Activated CD8-positive, alpha-beta T cell treated with anti-CD3 and anti-CD28 coated beads for 36 hours (primary cell): ENCODE results near the gene KLHL42. TPM values are rescaled to one million over a fixed set of nuclear protein-coding genes. Genes with fewer than 3 reads are reported as not detected.
A peak's percentile ranks its signal among the peaks of the same experiment; 100 is the strongest.

Experiments
- ATAC-seq: fragments of 200-7000 bp; cut with Tn5 transposase; one replicate; pipeline ENCODE4 v1.10.0; 2021; ENCODE audit warnings: mild to moderate bottlenecking, moderate library complexity
- CTCF ChIA-PET: fragments of 350-600 bp; sonication (Branson Sonifier 250); formaldehyde crosslinking; loops from one replicate; lab custom pipeline; 2021; ENCODE audit warnings: antibody characterized with exemption; lab: Charles Lee
- POLR2A ChIA-PET: fragments of 350-600 bp; sonication (Branson Sonifier 250); formaldehyde crosslinking; loops from one replicate; lab custom pipeline; 2021; ENCODE audit warnings: antibody characterized with exemption; lab: Charles Lee
- DNase-seq: peaks from one replicate; pipeline ENCODE4 v3.0.0-alpha.2; 2020
- H3K27ac Mint-ChIP-seq: one replicate; pipeline ENCODE4 v1.8.0; 2021; ENCODE audit warnings: mild to moderate bottlenecking, mixed read lengths
- H3K27me3 Mint-ChIP-seq: one replicate; pipeline ENCODE4 v1.8.0; 2021; ENCODE audit warnings: mixed read lengths
- H3K36me3 Mint-ChIP-seq: one replicate; pipeline ENCODE4 v1.8.0; 2021; ENCODE audit warnings: low read depth, mixed read lengths
- H3K4me1 Mint-ChIP-seq: one replicate; pipeline ENCODE4 v1.8.0; 2021; ENCODE audit warnings: low read depth, mixed read lengths
- H3K4me3 Mint-ChIP-seq: one replicate; pipeline ENCODE4 v1.8.0; 2021; ENCODE audit warnings: mild to moderate bottlenecking, moderate library complexity, mixed read lengths
- H3K9me3 Mint-ChIP-seq: one replicate; pipeline ENCODE4 v1.8.0; 2021; ENCODE audit warnings: mixed read lengths
- intact Hi-C: fragments of 100-400 bp; cut with micrococcal nuclease; formaldehyde crosslinking; loops from one replicate; pipeline ENCODE4 v1.10.0; 2022
- total RNA-seq, 2 experiments: library from RNA; stranded (reverse); gene quantifications; one replicate each; pipeline ENCODE4 v1.2.3, GENCODE V29; 2021
- TF ChIP-seq, protein P1 (sequence below): fragments of 200-600 bp; IDR thresholded peaks from one replicate; pipeline ENCODE4 v1.8.0; 2022; ENCODE audit warnings: antibody characterized with exemption, mild to moderate bottlenecking

The KLHL42 gene
- total RNA-seq, 2 experiments from 2014 or later: 10.2 to 11.3 TPM

DNA sequence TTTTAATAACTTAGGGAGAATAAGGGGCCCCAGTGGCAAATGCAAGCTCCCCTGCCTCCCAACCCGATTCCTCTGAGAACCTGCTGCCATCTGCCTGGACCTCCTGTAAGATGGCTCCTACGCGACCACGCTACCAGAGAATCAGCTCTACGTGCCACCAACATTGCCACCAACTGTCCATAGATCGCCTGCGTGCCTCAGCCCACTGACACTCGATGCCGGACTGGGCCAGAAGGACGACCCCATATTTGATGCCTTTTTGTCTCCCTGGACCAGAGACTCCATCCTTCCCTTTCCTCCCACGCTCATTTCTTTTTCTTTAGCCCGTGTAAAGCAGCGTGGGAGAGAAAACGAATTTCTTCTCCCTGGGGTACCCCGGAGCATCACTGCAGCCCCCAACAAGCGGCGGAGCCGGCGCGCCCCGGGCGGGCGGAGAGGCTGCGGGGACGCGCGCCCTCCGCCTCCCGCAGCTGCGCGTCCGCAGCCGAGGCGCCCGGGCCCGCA, 565 bp upstream of the KLHL42 start:
- ChIA-PET POLR2A (interaction anchor here (1.1 to 2.9 kb wide), 8 partner anchors 10 to 85 kb away, joined by 3 to 19 read pairs (median 6); no protein-coding TSS in a partner anchor), CTCF (interaction anchor here (0.5 to 2.3 kb wide), 9 partner anchors 9 to 558 kb away, joined by 3 to 11 read pairs (median 4); no protein-coding TSS in a partner anchor)
- TF ChIP-seq, protein P1, sequence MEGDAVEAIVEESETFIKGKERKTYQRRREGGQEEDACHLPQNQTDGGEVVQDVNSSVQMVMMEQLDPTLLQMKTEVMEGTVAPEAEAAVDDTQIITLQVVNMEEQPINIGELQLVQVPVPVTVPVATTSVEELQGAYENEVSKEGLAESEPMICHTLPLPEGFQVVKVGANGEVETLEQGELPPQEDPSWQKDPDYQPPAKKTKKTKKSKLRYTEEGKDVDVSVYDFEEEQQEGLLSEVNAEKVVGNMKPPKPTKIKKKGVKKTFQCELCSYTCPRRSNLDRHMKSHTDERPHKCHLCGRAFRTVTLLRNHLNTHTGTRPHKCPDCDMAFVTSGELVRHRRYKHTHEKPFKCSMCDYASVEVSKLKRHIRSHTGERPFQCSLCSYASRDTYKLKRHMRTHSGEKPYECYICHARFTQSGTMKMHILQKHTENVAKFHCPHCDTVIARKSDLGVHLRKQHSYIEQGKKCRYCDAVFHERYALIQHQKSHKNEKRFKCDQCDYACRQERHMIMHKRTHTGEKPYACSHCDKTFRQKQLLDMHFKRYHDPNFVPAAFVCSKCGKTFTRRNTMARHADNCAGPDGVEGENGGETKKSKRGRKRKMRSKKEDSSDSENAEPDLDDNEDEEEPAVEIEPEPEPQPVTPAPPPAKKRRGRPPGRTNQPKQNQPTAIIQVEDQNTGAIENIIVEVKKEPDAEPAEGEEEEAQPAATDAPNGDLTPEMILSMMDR: no peak
- peak; percentile 43 for ATAC-seq
- intact Hi-C loops: no loop called here
- Mint-ChIP-seq H3K27me3 (no peaks in the 10 kb centered on the region), H3K4me3 (peak overlapping the region; percentile 76), H3K4me1 (peaks cover 28% of the 10 kb centered on the region), H3K27ac (peak overlapping the region; percentile 81), H3K9me3 (no peaks in the 10 kb centered on the region), H3K36me3 (peaks cover 22% of the 10 kb centered on the region)
- peak; percentile 35 for DNase-seq

DNA sequence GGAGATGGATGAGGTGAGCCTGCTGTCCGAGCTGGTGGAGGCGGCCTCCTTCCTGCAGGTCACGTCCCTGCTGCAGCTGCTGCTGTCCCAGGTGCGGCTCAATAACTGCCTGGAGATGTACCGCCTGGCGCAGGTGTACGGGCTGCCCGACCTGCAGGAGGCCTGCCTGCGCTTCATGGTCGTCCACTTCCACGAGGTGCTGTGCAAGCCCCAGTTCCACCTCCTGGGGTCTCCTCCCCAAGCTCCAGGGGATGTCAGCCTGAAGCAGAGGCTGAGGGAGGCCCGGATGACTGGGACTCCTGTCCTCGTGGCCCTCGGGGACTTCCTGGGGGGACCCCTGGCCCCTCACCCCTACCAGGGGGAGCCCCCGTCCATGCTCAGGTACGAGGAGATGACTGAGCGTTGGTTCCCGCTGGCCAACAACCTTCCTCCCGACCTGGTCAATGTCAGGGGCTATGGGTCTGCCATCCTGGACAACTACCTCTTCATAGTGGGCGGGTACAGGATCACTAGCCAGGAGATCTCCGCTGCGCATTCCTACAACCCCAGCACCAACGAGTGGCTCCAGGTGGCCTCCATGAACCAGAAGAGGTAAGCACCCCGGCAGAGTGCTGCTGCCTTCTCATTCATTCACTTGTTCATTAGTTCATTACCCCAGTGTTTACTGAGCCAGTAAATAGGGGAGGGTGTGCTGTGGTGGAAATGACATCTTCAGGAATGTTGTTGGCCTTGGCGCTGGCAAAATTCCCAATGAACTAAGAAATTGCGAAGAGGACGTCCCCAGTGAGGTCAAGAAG, 777 bp downstream of the KLHL42 start:
- peak overlapping the region; percentile 84 for H3K27ac Mint-ChIP-seq
- H3K4me3 Mint-ChIP-seq: peak overlapping the region; percentile 83
- ATAC-seq (peak; percentile 54), DNase-seq (peak; percentile 44)
- H3K4me1 Mint-ChIP-seq: peaks cover 37% of the 10 kb centered on the region
- POLR2A ChIA-PET: interaction anchor here (0.6 to 2.9 kb wide), 12 partner anchors 9 to 70 kb away, joined by 3 to 19 read pairs (median 3); no protein-coding TSS in a partner anchor
- TF ChIP-seq, protein P1: no peak
- CTCF ChIA-PET: interaction anchor here (1.0 to 2.3 kb wide), 6 partner anchors 11 to 41 kb away, joined by 3 to 11 read pairs (median 5); no protein-coding TSS in a partner anchor
- no peaks in the 10 kb centered on the region for H3K9me3 Mint-ChIP-seq
- intact Hi-C loops: no loop called here
- no peaks in the 10 kb centered on the region for H3K27me3 Mint-ChIP-seq
- peaks cover 29% of the 10 kb centered on the region for H3K36me3 Mint-ChIP-seq

- Mint-ChIP-seq H3K4me3 (peak overlapping the region; percentile 83), H3K27me3 (no peaks in the 10 kb centered on the region), H3K9me3 (no peaks in the 10 kb centered on the region), H3K4me1 (peaks cover 43% of the 10 kb centered on the region), H3K36me3 (peaks cover 33% of the 10 kb centered on the region), H3K27ac (peak overlapping the region; percentile 84)
- ATAC-seq (no peak), DNase-seq (no peak)
- TF ChIP-seq, protein P1: no peak
- intact Hi-C loops: loop anchor here (2.0 kb wide), 1 partner anchor 41 kb away; no protein-coding TSS in a partner anchor
- ChIA-PET POLR2A (no interaction called here), CTCF (interaction anchor here (0.7 kb wide), 1 partner anchor 40 kb away, joined by 4 read pairs; no protein-coding TSS in a partner anchor)
Measured at GRCh38 chr12:27781680-27782079, 1.6 kb downstream of the KLHL42 start.

- no peak for DNase-seq
- peaks cover 46% of the 10 kb centered on the region for H3K4me1 Mint-ChIP-seq
- CTCF ChIA-PET: no interaction called here
- peak overlapping the region; percentile 83 for H3K4me3 Mint-ChIP-seq
- POLR2A ChIA-PET: no interaction called here
- H3K9me3 Mint-ChIP-seq: no peaks in the 10 kb centered on the region
- intact Hi-C loops: loop anchor here (2.0 kb wide), 1 partner anchor 40 kb away; no protein-coding TSS in a partner anchor
- H3K36me3 Mint-ChIP-seq: peaks cover 34% of the 10 kb centered on the region
- no peaks in the 10 kb centered on the region for H3K27me3 Mint-ChIP-seq
- TF ChIP-seq, protein P1: no peak
- no peak overlapping the region for H3K27ac Mint-ChIP-seq
- no peak for ATAC-seq
Measured at GRCh38 chr12:27782481-27782880, 2.4 kb downstream of the KLHL42 start.
